NCI-H1417 (cell line): Measurements from ENCODE around the gene ATP6V1G2.
"Not testable (repeated sequence)": the region's sequence is repeated elsewhere in the genome, so short reads cannot be mapped to it uniquely, and the experiment has no call there.

ENCODE experiments used
- DNase-seq, 3 experiments: peaks; one replicate each; lab custom pipeline; 2025; lab: John Stamatoyannopoulos, UW

ATP6V1G2 gene

GRCh38 chr6:31575952-31576685, 29.7 kb upstream of the ATP6V1G2 start:
- DNase-seq, result no peak

DNA sequence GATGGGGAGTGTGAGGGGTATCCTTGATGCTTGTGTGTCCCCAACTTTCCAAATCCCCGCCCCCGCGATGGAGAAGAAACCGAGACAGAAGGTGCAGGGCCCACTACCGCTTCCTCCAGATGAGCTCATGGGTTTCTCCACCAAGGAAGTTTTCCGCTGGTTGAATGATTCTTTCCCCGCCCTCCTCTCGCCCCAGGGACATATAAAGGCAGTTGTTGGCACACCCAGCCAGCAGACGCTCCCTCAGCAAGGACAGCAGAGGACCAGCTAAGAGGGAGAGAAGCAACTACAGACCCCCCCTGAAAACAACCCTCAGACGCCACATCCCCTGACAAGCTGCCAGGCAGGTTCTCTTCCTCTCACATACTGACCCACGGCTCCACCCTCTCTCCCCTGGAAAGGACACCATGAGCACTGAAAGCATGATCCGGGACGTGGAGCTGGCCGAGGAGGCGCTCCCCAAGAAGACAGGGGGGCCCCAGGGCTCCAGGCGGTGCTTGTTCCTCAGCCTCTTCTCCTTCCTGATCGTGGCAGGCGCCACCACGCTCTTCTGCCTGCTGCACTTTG, 29.0 kb upstream of the ATP6V1G2 start, which contains the start of gene TNF:
TNF (plus strand) TSS at position 231 of the 567 bp plus-strand sequence; CDS start at position 408, 177 bp downstream.
- no peak for DNase-seq

- no peak for DNase-seq
These were observed 28.0 kb upstream of the ATP6V1G2 start for GRCh38 chr6:31574106-31575061.

GRCh38 chr6:31573239-31574105, 27.1 kb upstream of the ATP6V1G2 start:
- no peak for DNase-seq

- no peak for DNase-seq
These were observed 25.9 kb upstream of the ATP6V1G2 start, which contains the start of gene LTA for GRCh38 chr6:31572041-31572911. Gene LTA, plus strand, starts transcription at chr6:31572289. Its CDS starts 454 bp downstream, at chr6:31572743.

- DNase-seq, result no peak
These were observed 23.6 kb upstream of the ATP6V1G2 start for GRCh38 chr6:31569861-31570536.

GRCh38 chr6:31568537-31568961, 22.1 kb upstream of the ATP6V1G2 start:
- DNase-seq, result no peak

DNA sequence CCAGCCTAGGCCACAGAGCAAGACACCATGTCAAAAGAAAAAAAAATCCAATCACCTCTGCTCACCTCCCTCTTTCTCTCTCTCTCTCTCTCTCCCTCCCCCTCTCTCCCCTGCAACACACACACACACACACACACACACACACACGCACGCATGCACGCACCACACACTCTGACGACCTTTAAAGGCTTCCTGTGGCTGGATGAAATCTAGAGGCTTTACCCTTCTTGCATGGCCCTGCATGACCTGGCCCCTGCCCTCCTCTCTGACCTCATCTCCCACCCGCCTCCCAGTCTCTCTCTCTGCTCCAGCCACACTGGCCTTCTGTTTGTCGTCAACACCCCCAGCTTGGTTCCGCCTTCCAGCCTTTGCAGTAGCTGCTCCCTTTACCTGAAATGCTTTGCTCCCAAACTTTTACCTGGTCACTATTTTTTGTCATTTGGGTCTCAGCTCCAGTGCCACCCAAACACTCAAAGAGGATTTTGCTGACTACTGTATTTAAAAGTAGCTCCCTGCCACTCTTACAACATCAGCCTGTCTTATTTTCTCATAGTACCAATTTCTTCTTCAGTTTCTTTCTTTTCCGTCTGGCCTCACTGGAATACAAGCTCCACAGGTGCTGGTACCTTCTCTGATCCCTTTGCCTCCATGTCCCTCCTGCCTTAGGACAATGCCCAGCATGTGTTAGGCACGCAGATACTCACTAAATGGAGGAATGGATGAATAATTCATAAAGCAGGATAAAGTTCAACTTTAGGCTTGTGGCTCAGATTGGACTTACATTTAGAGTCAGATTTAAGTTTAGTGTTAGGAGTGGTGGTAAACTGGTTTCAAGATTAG, 21.3 kb upstream of the ATP6V1G2 start:
- DNase-seq, result no peak

- DNase-seq, result no peak
These were observed 14.3 kb upstream of the ATP6V1G2 start for GRCh38 chr6:31560697-31561058.

GRCh38 chr6:31559958-31560696, 13.7 kb upstream of the ATP6V1G2 start:
- no peak for DNase-seq

DNA sequence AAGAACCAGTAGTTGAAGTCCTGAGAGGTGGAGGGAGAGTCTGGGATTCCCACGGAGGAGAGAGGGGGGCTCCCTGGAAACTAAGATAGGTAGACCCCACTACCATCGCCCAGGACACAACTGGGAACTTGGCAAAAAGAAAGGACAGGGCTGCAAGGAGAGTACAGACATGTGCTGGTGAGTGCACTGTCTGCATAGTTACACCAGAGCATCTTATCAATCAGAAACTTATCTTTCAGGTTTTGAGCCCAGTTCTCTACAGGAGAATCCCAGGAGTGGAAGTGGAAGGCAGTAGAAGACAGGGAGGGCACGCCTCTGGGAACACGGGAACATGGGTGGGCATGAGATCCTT, 13.2 kb upstream of the ATP6V1G2 start:
- DNase-seq, result no peak

DNA sequence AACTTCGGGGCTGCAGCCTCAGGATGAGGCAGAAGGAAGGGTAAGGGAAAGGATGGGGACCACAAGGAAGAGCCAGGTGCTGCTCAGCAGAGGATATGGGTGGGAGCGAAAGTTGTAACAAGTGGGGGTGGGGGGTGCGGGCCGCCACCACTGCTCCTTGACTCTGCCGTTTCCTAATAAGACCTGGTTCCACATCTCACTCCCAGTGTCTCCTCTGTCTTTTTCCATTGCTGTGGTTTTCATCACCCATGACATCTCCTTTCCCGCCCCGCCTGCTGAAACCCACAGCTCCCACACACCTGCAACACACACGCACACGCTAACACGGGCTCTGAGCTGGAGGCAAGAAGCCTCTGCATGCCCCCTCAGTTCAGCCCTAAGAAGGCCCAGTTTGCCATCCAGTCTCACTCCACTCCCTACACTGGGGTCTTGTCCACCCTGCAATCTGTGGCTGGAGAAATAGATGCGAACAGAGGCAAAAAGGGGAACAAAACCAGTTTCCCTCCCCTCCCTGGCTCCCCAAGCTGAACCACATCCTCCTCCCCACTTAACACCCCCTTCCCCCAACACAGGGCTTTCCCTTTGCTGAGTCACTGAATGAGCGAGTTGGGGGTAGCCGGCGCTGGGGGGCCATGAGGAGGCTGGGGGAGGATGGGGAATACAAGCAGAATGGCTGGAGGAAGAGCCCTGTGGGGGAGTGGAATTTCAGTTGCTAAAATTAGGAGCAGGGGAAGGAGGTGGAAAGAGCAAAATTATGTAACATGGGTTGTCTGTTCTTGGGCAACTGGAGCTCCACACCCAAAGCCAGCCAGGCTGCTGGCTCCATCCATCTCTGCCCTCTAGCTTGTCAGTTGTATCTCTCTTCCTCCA, 12.5 kb upstream of the ATP6V1G2 start:
- DNase-seq, result no peak

GRCh38 chr6:31558318-31558625, 11.9 kb upstream of the ATP6V1G2 start:
- no peak for DNase-seq

- no peak for DNase-seq
These were observed 11.3 kb upstream of the ATP6V1G2 start for GRCh38 chr6:31557443-31558317.

- no peak for DNase-seq
These were observed 9.9 kb upstream of the ATP6V1G2 start for GRCh38 chr6:31556307-31556706.

- not testable (repeated sequence) for DNase-seq
These were observed 5.0 kb upstream of the ATP6V1G2 start for GRCh38 chr6:31551371-31551770.

GRCh38 chr6:31548544-31548873, 2.1 kb upstream of the ATP6V1G2 start:
- DNase-seq, result no peak
